ENCODE results near the gene ANTXR1. TPM values are rescaled to one million over a fixed set of nuclear protein-coding genes. Genes with fewer than 3 reads are reported as not detected.

The ANTXR1 gene
- total RNA-seq, 1 experiment from 2014 or later, result 181 TPM

DNA sequence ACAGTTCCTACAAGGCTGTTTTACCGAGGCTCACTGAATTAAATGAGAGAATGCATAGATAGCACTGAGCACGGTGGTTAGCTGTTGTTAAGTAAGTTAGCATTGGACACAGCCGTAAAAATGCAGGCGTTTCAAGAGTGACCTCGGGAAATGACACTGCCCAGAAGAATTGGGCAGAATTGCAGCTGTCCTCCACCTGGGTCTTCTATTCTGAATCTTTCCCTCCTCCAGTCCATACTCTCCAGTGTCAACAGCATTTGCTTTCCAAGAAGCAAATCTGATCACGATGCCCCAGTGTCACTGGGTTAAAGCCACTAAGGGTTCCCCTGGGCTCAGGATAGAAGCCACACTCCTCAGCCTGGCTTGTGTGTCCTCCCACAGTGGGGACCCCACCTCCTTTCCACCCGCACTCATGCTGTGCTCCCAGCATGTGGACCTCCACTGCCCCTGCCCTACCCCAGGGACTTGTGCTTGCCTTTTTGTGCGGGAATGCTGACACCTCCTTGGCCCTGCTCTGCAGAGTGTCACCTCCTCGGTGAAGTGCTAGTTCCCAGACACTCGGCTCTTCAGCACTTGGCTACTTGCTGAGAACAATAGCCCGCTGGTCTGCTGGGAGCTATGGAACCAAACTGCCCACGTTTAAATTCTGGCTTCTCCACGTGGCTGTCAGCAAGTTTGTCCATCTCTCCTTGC is 135.0 kb downstream of the ANTXR1 start:
- peaks cover 8% of the 10 kb centered on the region for H3K4me1 ChIP-seq (ENCODE audit: insufficient read depth, low read length, poor library complexity, severe bottlenecking)
- POLR2A ChIA-PET (ENCODE audit: low non-redundant PET), result no interaction called here
- H3K4me3 ChIP-seq (ENCODE audit: low read depth, low read length, poor library complexity, severe bottlenecking), result no peak overlapping the region
- TF ChIP-seq EZH2 (IDR thresholded peaks at IDR 0.05; ENCODE audit: borderline replicate concordance, low read depth, low read length, poor library complexity, severe bottlenecking), result no peak
- TF ChIP-seq, protein P1, sequence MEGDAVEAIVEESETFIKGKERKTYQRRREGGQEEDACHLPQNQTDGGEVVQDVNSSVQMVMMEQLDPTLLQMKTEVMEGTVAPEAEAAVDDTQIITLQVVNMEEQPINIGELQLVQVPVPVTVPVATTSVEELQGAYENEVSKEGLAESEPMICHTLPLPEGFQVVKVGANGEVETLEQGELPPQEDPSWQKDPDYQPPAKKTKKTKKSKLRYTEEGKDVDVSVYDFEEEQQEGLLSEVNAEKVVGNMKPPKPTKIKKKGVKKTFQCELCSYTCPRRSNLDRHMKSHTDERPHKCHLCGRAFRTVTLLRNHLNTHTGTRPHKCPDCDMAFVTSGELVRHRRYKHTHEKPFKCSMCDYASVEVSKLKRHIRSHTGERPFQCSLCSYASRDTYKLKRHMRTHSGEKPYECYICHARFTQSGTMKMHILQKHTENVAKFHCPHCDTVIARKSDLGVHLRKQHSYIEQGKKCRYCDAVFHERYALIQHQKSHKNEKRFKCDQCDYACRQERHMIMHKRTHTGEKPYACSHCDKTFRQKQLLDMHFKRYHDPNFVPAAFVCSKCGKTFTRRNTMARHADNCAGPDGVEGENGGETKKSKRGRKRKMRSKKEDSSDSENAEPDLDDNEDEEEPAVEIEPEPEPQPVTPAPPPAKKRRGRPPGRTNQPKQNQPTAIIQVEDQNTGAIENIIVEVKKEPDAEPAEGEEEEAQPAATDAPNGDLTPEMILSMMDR (conservative IDR thresholded peaks at IDR 0.05; ENCODE audit: low read depth, low read length), result no peak
- H3K36me3 ChIP-seq (ENCODE audit: insufficient read depth, low read length, poor library complexity, severe bottlenecking), result peaks cover 8% of the 10 kb centered on the region
- no peak overlapping the region for H3K27ac ChIP-seq (ENCODE audit: low read depth, low read length, poor library complexity, severe bottlenecking)
- no peaks in the 10 kb centered on the region for H3K27me3 ChIP-seq (replicated peaks; ENCODE audit: insufficient read depth, low read depth, low read length, poor library complexity)
- CTCF ChIA-PET, result no interaction called here
- DNase-seq (ENCODE audit: low spot score), result no peak
- intact Hi-C loops (cut with micrococcal nuclease; ENCODE audit: unreplicated experiment), result no loop called here
- BruUV-seq (replicated peaks), result no TSS peak
- no peaks in the 10 kb centered on the region for H3K9me3 ChIP-seq (ENCODE audit: low read depth, low read length, poor library complexity, severe bottlenecking)

DNA sequence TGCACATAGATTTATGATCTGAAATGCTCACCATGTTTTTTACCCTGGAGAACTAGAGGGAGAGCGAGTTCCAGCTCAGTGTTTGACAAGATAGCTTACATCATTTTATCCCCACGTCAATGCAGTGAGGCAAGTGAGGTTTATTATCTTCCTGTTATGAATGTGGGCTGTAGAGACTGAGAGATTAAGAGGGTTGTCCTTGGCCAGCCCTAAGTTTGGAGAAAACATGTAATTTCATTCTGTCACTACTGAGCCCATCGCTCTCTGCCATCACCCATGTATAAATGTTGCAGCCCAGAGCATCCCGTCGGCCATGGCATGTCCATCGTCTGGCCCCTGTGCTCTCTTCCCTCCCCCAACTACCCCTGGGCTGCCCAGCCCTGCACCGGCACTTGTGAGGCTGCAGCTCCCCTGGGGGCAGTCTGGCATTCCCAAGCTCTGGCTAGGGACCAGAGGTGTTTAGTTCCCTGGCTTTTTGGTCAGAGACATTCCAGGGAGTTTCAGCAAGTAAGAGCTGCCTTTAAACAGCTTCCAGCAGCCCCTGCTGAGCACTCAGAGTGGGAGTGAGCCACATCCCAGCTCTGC is 136.7 kb downstream of the ANTXR1 start:
- intact Hi-C loops (cut with micrococcal nuclease; ENCODE audit: unreplicated experiment), result no loop called here
- BruUV-seq (replicated peaks), result no TSS peak
- TF ChIP-seq, protein P1 (conservative IDR thresholded peaks at IDR 0.05; ENCODE audit: low read depth, low read length), result no peak
- TF ChIP-seq EZH2 (IDR thresholded peaks at IDR 0.05; ENCODE audit: borderline replicate concordance, low read depth, low read length, poor library complexity, severe bottlenecking), result no peak
- Histone ChIP-seq H3K36me3 (ENCODE audit: insufficient read depth, low read length, poor library complexity, severe bottlenecking) (peaks cover 18% of the 10 kb centered on the region), H3K4me1 (ENCODE audit: insufficient read depth, low read length, poor library complexity, severe bottlenecking) (peaks cover 21% of the 10 kb centered on the region), H3K9me3 (ENCODE audit: low read depth, low read length, poor library complexity, severe bottlenecking) (no peaks in the 10 kb centered on the region), H3K4me3 (ENCODE audit: low read depth, low read length, poor library complexity, severe bottlenecking) (no peak overlapping the region), H3K27me3 (replicated peaks; ENCODE audit: insufficient read depth, low read depth, low read length, poor library complexity) (no peaks in the 10 kb centered on the region), H3K27ac (ENCODE audit: low read depth, low read length, poor library complexity, severe bottlenecking) (no peak overlapping the region)
- DNase-seq (ENCODE audit: low spot score), result no peak
- POLR2A ChIA-PET (ENCODE audit: low non-redundant PET), result no interaction called here
- CTCF ChIA-PET, result no interaction called here

DNA sequence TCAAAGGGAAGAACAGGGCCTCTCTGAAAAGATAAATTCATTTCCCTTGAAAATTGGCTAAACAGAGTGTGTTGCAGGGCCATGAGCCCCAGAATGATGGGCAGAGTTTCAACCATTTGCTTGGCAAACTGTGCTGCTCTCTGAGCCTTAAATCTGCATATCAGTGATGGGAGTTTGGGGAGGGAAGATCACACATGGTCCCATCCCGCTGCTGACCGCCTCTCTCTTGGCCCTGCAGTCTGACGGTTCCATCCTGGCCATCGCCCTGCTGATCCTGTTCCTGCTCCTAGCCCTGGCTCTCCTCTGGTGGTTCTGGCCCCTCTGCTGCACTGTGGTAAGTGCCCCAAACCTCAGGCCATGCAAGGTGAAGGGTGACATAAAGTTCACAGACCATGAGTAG is 139.0 kb downstream of the ANTXR1 start:
- TF ChIP-seq EZH2 (IDR thresholded peaks at IDR 0.05; ENCODE audit: borderline replicate concordance, low read depth, low read length, poor library complexity, severe bottlenecking), result no peak
- TF ChIP-seq, protein P1 (conservative IDR thresholded peaks at IDR 0.05; ENCODE audit: low read depth, low read length), result no peak
- Histone ChIP-seq H3K36me3 (ENCODE audit: insufficient read depth, low read length, poor library complexity, severe bottlenecking) (peaks cover 25% of the 10 kb centered on the region), H3K9me3 (ENCODE audit: low read depth, low read length, poor library complexity, severe bottlenecking) (no peaks in the 10 kb centered on the region), H3K27me3 (replicated peaks; ENCODE audit: insufficient read depth, low read depth, low read length, poor library complexity) (no peaks in the 10 kb centered on the region), H3K4me3 (ENCODE audit: low read depth, low read length, poor library complexity, severe bottlenecking) (no peak overlapping the region), H3K27ac (ENCODE audit: low read depth, low read length, poor library complexity, severe bottlenecking) (no peak overlapping the region), H3K4me1 (ENCODE audit: insufficient read depth, low read length, poor library complexity, severe bottlenecking) (peaks cover 21% of the 10 kb centered on the region)
- no peak for DNase-seq (ENCODE audit: low spot score)
- intact Hi-C loops (cut with micrococcal nuclease; ENCODE audit: unreplicated experiment), result no loop called here
- ChIA-PET CTCF (no interaction called here), POLR2A (ENCODE audit: low non-redundant PET) (no interaction called here)
- no TSS peak for BruUV-seq (replicated peaks)

All from A673 (cell line).